Naive B cell (primary cell): Measurements from ENCODE around the gene AACS. TPM values are rescaled to one million over a fixed set of nuclear protein-coding genes. Genes with fewer than 3 reads are reported as not detected.
"Not testable (repeated sequence)": the region's sequence is repeated elsewhere in the genome, so short reads cannot be mapped to it uniquely, and the experiment has no call there.

Source experiments
- ATAC-seq, 2 donors: fragments of 150-1000 bp; cut with Tn5 transposase; 2 replicates each; pipeline ENCODE4 v1.10.0; 2021; ENCODE audit warnings: low read depth in 2 of 2, mild to moderate bottlenecking in 2 of 2, moderate library complexity in 2 of 2
- DNase-seq: peaks from one replicate; pipeline ENCODE4 v3.0.0; 2022
- H3K27ac Mint-ChIP-seq, 6 donors: one replicate each; pipeline ENCODE4 v1.8.0; 2020 to 2022; ENCODE audit warnings: mild to moderate bottlenecking in 6 of 6, mixed read lengths in 6 of 6, moderate library complexity in 5 of 6, inconsistent platforms in 2 of 6
- H3K27me3 Mint-ChIP-seq, 3 donors: one replicate each; pipeline ENCODE4 v1.8.0; 2021 to 2022; ENCODE audit warnings: mixed read lengths in 3 of 3, mild to moderate bottlenecking in 1 of 3
- H3K36me3 Mint-ChIP-seq, 2 donors: one replicate each; pipeline ENCODE4 v1.8.0; 2020 to 2022; ENCODE audit warnings: mixed read lengths in 2 of 2, inconsistent platforms in 1 of 2, mild to moderate bottlenecking in 1 of 2
- H3K4me1 Mint-ChIP-seq, 3 donors: one replicate each; pipeline ENCODE4 v1.8.0; 2020 to 2022; ENCODE audit warnings: mixed read lengths in 3 of 3, inconsistent platforms in 1 of 3, mild to moderate bottlenecking in 1 of 3, moderate library complexity in 1 of 3
- H3K4me3 Mint-ChIP-seq, 8 donors: one replicate each; pipeline ENCODE4 v1.8.0; 2020 to 2022; ENCODE audit warnings: mild to moderate bottlenecking in 8 of 8, mixed read lengths in 8 of 8, moderate library complexity in 8 of 8, inconsistent platforms in 2 of 8
- H3K9me3 Mint-ChIP-seq, 7 donors: one replicate each; pipeline ENCODE4 v1.8.0; 2020 to 2022; ENCODE audit warnings: mixed read lengths in 7 of 7, mild to moderate bottlenecking in 5 of 7, inconsistent platforms in 2 of 7, moderate library complexity in 1 of 7
- polyA plus RNA-seq, 6 donors: library from polyadenylated mRNA; unstranded; fragments of 300-500 nt; fragmentation: Illumina TruSeq; gene quantifications; one replicate each; pipeline ENCODE4 v1.2.3, GENCODE V29; 2021; ENCODE audit warnings: low read depth in 6 of 6

The AACS gene
- polyA plus RNA-seq, 6 donors from 2014 or later: 4.9 to 12.1 (median 7.5) TPM

- H3K36me3 Mint-ChIP-seq: no peaks in the 10 kb centered on the region
- peak overlapping the region; percentile 65 to 96 (median 86) for H3K4me3 Mint-ChIP-seq
- H3K27ac Mint-ChIP-seq: peak overlapping the region in 3 of 6 donors; percentile 41 to 72 (median 54)
- ATAC-seq (no peak), DNase-seq (no peak)
- H3K9me3 Mint-ChIP-seq: peaks cover 0 to 5% (median 0%) of the 10 kb centered on the region in 7 donors
- H3K27me3 Mint-ChIP-seq: peaks cover 0 to 11% (median 11%) of the 10 kb centered on the region in 3 donors
- peaks cover 15 to 26% (median 22%) of the 10 kb centered on the region in 3 donors for H3K4me1 Mint-ChIP-seq
Measured at GRCh38 chr12:125065919-125066570, 810 bp downstream of the AACS start.

DNA sequence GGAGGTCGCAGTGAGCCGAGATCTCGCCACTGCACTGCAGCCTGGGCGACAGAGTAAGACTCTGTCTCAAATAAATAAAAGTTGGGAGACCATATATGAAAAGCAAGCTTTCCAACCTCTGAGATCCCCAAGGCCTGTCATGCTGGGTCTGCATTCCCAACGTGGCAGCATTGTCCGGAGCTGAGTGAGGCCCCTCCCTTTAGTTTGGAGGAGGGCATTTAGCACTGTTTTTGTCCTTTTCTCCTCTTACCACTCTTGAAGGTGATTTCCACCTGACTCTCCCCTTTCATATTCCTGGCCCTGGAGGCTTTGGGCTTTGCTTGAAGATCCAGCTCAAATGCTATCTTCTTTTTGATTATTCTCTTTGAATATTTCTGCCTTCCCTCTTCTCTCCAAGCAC is 3.2 kb downstream of the AACS start:
- H3K9me3 Mint-ChIP-seq: no peaks in the 10 kb centered on the region
- peaks cover 15 to 28% (median 22%) of the 10 kb centered on the region in 3 donors for H3K4me1 Mint-ChIP-seq
- no peak overlapping the region for H3K27ac Mint-ChIP-seq
- ATAC-seq: no peak
- peaks cover 0 to 4% (median 4%) of the 10 kb centered on the region in 3 donors for H3K27me3 Mint-ChIP-seq
- DNase-seq: no peak
- no peaks in the 10 kb centered on the region for H3K36me3 Mint-ChIP-seq
- H3K4me3 Mint-ChIP-seq: peak overlapping the region in 2 of 8 donors; percentile 16 to 77

- Mint-ChIP-seq H3K4me3 (peak overlapping the region in 1 of 8 donors; percentile 77), H3K9me3 (no peaks in the 10 kb centered on the region), H3K4me1 (peaks cover 15 to 24% (median 18%) of the 10 kb centered on the region in 3 donors), H3K36me3 (no peaks in the 10 kb centered on the region), H3K27me3 (no peaks in the 10 kb centered on the region), H3K27ac (no peak overlapping the region)
- no peak for ATAC-seq
- no peak for DNase-seq
Measured at GRCh38 chr12:125069616-125070015, 4.4 kb downstream of the AACS start.

DNA sequence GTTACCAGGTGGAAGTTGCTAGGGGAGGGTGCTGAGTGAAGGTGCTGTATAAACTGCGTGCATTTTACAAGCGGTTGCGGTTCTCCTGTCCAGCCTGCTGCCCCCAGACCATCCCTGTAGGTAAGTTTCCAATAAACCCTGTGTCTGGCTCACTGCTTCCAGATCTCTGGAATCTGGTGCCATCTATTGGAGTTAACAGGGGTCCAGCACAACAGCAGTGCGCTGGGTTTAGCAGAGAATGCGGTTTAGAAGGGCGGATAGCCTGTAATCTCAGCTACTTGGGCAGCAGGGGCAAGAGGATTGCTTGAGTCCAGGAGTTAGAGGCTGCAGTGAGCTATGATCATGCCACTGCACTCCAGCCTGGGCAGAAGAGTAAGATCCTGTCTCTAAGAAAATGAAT is 4.9 kb downstream of the AACS start:
- Mint-ChIP-seq H3K4me1 (peaks cover 11 to 22% (median 13%) of the 10 kb centered on the region in 3 donors), H3K27ac (no peak overlapping the region), H3K27me3 (no peaks in the 10 kb centered on the region), H3K9me3 (no peaks in the 10 kb centered on the region), H3K4me3 (no peak overlapping the region), H3K36me3 (no peaks in the 10 kb centered on the region)
- ATAC-seq (no peak), DNase-seq (no peak)

GRCh38 chr12:125070661-125071390 is 5.6 kb downstream of the AACS start:
- Mint-ChIP-seq H3K9me3 (no peaks in the 10 kb centered on the region), H3K4me3 (no peak overlapping the region), H3K36me3 (peaks cover 0 to 1% of the 10 kb centered on the region in 2 donors), H3K4me1 (peaks cover 11 to 21% (median 12%) of the 10 kb centered on the region in 3 donors), H3K27ac (no peak overlapping the region), H3K27me3 (no peaks in the 10 kb centered on the region)
- DNase-seq (no peak), ATAC-seq (no peak)

DNA sequence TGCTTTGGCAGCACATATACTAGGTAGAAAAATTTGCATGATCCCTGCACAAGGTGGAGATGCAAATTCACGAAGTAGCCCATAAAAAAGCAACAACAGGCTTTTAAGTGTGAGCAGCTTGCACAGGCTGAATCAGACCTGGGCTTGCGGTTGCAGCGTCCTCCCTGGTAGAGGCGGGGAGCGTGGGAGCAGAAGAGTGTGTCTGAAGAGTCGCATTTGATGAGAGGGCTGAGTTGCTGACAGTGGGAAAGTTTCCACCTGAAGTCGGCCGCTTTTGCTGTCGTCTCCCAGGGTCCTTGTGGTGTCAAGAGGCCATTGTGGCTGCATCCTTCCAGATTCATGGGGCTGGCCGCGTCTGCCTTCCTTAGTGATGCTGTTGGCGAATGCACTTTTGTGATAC is 6.2 kb downstream of the AACS start:
- DNase-seq (no peak), ATAC-seq (no peak)
- H3K27ac Mint-ChIP-seq: no peak overlapping the region
- H3K9me3 Mint-ChIP-seq: no peaks in the 10 kb centered on the region
- H3K27me3 Mint-ChIP-seq: no peaks in the 10 kb centered on the region
- H3K4me1 Mint-ChIP-seq: peaks cover 6 to 16% (median 7%) of the 10 kb centered on the region in 3 donors
- H3K4me3 Mint-ChIP-seq: no peak overlapping the region
- peaks cover 5 to 8% of the 10 kb centered on the region in 2 donors for H3K36me3 Mint-ChIP-seq

- peaks cover 0 to 7% (median 0%) of the 10 kb centered on the region in 3 donors for H3K4me1 Mint-ChIP-seq
- no peaks in the 10 kb centered on the region for H3K9me3 Mint-ChIP-seq
- H3K27me3 Mint-ChIP-seq: no peaks in the 10 kb centered on the region
- DNase-seq (no peak), ATAC-seq (no peak)
- peaks cover 6 to 9% of the 10 kb centered on the region in 2 donors for H3K36me3 Mint-ChIP-seq
- peak overlapping the region in 1 of 6 donors; percentile 83 for H3K27ac Mint-ChIP-seq
- no peak overlapping the region for H3K4me3 Mint-ChIP-seq
Measured at GRCh38 chr12:125072496-125072895, 7.3 kb downstream of the AACS start.

DNA sequence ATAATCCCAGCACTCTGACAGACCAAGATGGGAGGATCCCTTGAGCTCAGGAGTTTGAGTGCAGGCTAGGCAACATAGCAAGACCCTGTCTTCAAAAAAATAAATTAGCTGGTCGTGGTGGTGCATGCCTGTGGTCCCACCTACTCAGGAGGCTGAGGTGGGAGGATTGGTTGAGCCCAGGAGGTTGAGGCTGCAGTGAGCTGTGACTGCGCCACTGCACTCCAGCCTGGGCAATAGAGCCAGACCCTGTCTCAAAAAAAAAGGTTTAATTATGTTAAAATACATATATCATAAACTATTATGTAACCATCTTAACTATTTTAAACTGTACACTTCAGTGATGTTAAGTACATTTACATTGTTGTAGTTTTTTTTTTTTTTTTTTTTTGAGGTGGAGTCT is 9.1 kb downstream of the AACS start:
- not testable (repeated sequence) for H3K36me3 Mint-ChIP-seq, DNase-seq, H3K4me1 Mint-ChIP-seq, H3K4me3 Mint-ChIP-seq, H3K27me3 Mint-ChIP-seq, H3K9me3 Mint-ChIP-seq, H3K27ac Mint-ChIP-seq, ATAC-seq

DNA sequence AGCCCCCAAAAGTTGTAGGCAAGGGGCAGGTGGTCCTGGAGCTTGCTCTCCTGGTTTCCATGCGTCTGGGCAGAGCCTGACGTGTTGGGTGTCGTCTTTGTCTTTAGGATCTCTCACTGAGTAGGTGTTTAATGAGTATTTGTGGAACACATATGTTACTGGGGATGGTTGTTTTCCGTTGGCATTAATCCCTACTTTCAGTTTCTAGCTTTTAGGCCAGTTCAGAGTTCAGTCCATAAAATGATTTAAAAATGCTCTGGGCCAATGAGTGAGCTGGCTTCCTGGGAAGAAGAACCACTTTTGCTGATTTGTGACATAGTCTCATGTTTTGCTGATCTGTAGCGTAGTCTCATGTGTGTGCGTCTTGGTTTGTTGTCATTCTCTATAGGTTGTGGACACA is 10.9 kb downstream of the AACS start:
- no peak overlapping the region for H3K4me3 Mint-ChIP-seq
- no peaks in the 10 kb centered on the region for H3K27me3 Mint-ChIP-seq
- H3K27ac Mint-ChIP-seq: no peak overlapping the region
- H3K36me3 Mint-ChIP-seq: peaks cover 6 to 15% of the 10 kb centered on the region in 2 donors
- peaks cover 0 to 2% (median 0%) of the 10 kb centered on the region in 3 donors for H3K4me1 Mint-ChIP-seq
- DNase-seq: no peak
- H3K9me3 Mint-ChIP-seq: no peaks in the 10 kb centered on the region
- no peak for ATAC-seq

GRCh38 chr12:125079084-125079483 is 13.8 kb downstream of the AACS start:
- Mint-ChIP-seq H3K27ac (no peak overlapping the region), H3K36me3 (peaks cover 6 to 15% of the 10 kb centered on the region in 2 donors), H3K4me1 (no peaks in the 10 kb centered on the region), H3K27me3 (no peaks in the 10 kb centered on the region), H3K4me3 (no peak overlapping the region), H3K9me3 (no peaks in the 10 kb centered on the region)
- no peak for DNase-seq
- no peak for ATAC-seq

DNA sequence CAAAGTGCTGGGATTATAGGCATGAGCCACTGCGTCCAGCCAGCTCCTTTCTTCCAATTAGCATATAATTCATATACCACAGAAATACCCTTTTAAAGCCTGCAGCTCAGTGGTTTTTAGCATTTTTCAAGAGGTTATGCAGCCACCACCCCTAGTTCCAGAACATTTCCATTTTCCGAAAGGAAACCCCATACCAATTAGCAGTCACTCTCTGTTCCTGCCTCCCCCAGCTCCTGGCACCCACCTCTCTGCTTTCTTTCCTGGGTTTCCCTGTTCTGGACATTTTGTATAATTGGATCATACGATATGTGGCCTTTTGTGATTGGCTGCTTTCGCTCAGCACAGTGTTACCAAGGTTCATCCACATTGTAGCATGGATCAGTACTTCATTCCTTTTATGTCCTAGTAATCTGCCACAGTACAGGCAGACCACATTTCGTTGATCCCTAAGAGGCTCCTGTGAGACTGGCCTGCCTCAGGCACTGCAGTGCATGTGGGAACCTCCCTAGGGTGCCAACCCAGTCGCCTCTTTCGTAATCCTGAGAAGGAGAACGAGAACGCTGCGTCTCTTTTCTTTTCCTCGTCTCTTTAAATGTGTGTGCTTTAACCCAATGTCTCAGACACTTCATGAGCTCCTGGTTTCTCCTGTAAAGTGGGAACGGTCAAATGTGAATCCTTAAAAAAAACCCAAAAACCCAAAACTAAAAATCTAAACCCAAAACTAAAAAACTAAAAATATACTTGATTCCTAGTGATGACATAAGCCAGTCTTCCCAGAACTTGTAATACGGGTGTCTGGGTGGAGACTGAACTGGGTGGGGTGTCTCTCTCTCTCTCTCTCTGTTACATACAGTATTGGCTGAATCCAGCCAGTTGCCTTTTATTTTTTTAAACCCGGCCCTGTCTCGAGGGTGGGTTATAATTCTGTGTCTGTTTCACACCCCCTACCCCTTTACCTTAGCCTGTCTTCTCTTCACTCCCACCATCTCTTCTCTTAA is 14.7 kb downstream of the AACS start:
- Mint-ChIP-seq H3K36me3 (peaks cover 6 to 15% of the 10 kb centered on the region in 2 donors), H3K4me3 (no peak overlapping the region), H3K4me1 (no peaks in the 10 kb centered on the region), H3K9me3 (no peaks in the 10 kb centered on the region), H3K27ac (no peak overlapping the region), H3K27me3 (no peaks in the 10 kb centered on the region)
- no peak for ATAC-seq
- DNase-seq: no peak

DNA sequence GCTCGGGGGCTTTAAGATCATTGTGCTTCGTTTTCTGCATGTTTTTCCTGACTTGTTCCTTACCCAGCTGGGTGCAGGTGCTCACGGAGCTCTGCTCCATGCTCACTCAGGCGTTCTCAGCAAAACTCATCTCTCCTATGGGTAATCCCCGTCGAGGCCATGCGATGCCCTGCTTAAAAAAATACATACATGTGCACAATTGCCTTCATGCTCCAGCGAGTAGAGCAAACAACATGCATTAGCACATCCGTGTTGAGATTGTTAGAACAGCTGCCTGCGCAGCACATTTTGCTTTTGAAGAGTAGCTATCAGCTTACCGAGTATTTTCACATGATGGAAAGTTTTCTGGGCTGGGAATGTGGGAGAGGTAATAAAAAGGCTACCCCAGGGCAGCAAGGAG is 16.2 kb downstream of the AACS start:
- ATAC-seq (no peak), DNase-seq (no peak)
- Mint-ChIP-seq H3K4me3 (no peak overlapping the region), H3K27me3 (no peaks in the 10 kb centered on the region), H3K36me3 (peaks cover 6 to 13% of the 10 kb centered on the region in 2 donors), H3K27ac (peak overlapping the region in 2 of 6 donors; percentile 40 to 48), H3K9me3 (no peaks in the 10 kb centered on the region), H3K4me1 (no peaks in the 10 kb centered on the region)

DNA sequence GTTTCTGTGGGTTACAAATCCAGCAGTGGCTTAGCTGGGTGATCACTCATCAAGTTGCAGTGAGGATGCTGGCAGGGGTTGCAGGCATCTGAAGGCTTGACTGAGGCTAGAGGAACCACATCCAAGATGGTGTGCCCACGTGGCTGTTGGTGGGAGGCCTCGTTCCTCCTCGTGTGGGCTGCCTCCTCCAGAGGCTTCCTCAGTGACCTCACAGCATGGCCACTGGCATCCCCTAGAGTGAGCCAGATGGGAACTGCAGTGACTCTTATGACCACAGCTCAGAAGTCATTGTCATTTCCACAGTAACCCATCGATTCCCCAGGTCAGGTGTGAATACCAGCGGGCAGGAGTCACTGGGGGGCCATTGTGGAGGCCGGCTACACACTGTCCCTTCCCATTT is 17.8 kb downstream of the AACS start:
- DNase-seq (no peak), ATAC-seq (no peak)
- no peak overlapping the region for H3K4me3 Mint-ChIP-seq
- no peaks in the 10 kb centered on the region for H3K27me3 Mint-ChIP-seq
- H3K4me1 Mint-ChIP-seq: no peaks in the 10 kb centered on the region
- H3K27ac Mint-ChIP-seq: no peak overlapping the region
- H3K36me3 Mint-ChIP-seq: peaks cover 9 to 15% of the 10 kb centered on the region in 2 donors
- no peaks in the 10 kb centered on the region for H3K9me3 Mint-ChIP-seq
